A673 (cell line): ENCODE results near the gene RNU1-4.
"Not testable (repeated sequence)": the region's sequence is repeated elsewhere in the genome, so short reads cannot be mapped to it uniquely, and the experiment has no call there.

Experiments
- EZH2 ChIP-seq: fragments of 200-600 bp; sonication (generic); IDR thresholded peaks from 2 replicates; pipeline ENCODE4 v1.6.1; 2017; ENCODE audit warnings: borderline replicate concordance, low read depth, mild to moderate bottlenecking, mixed read lengths, antibody characterized with exemption, low read length; ENCODE audit not compliant: poor library complexity, severe bottlenecking
- TF ChIP-seq, protein P1 (sequence below): fragments of 300-800, 200-600 bp; sonication (generic); conservative IDR thresholded peaks from 2 replicates; pipeline ENCODE4 v1.5.1; 2017; ENCODE audit warnings: low read depth, mild to moderate bottlenecking, antibody characterized with exemption, low read length, moderate library complexity, mixed read lengths

DNA sequence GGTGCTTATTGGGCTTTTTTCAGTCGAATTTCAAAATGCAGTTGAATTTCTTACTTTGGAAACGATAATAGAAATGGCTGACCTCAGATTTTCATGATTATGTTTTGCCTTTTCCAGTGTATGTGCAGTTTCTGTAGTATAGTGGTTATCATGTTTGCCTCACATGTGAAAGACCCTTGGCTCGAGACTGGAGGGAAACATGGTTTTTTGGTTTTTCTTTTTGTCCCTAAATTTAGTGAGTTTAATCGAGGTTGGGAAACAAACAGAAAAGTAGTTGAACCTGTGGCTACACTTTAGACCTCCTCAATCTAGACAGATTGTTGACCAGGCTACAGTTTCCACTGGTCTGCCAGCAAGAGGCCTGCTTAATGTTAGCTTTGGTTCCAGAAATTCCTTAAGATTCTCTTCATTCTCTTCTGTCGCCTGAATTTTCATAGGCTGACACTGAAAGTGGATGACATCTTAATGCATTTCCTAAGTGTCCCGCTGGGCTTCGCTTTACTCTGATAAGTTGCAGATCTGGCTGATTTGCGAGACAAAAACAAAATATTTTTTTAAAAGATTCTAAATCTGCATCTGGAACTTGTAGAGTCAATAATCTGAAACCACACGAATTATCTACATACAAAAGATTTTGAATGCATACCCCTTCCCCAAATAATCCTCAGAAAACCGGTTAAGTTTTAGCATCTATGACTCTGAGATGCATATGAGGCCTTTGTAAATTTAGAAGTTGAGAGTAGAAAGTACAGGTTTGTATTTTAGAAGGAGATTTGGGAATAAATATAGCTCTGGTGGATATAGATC, 14.7 kb upstream of the RNU1-4 start:
- TF ChIP-seq, protein P1, sequence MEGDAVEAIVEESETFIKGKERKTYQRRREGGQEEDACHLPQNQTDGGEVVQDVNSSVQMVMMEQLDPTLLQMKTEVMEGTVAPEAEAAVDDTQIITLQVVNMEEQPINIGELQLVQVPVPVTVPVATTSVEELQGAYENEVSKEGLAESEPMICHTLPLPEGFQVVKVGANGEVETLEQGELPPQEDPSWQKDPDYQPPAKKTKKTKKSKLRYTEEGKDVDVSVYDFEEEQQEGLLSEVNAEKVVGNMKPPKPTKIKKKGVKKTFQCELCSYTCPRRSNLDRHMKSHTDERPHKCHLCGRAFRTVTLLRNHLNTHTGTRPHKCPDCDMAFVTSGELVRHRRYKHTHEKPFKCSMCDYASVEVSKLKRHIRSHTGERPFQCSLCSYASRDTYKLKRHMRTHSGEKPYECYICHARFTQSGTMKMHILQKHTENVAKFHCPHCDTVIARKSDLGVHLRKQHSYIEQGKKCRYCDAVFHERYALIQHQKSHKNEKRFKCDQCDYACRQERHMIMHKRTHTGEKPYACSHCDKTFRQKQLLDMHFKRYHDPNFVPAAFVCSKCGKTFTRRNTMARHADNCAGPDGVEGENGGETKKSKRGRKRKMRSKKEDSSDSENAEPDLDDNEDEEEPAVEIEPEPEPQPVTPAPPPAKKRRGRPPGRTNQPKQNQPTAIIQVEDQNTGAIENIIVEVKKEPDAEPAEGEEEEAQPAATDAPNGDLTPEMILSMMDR = not testable (repeated sequence)
- not testable (repeated sequence) for TF ChIP-seq EZH2
